SK-MEL-5 (cell line): ENCODE measurements around the gene PGAM1. TPM values are rescaled to one million over a fixed set of nuclear protein-coding genes. Genes with fewer than 3 reads are reported as not detected.

ENCODE experiments used
- DNase-seq: peaks from one replicate; pipeline ENCODE4 v3.0.0-alpha.2; 2016; ENCODE audit warnings: low read depth, low spot score
- in situ Hi-C: cut with HindIII; loops from 2 replicates; pipeline ENCODE4 v1.10.0; 2016; ENCODE audit warnings: low sequenced_read_pairs, high pct_unique_total_duplicates, low pct_unique_long_range_greater_than_20kb
- polyA plus RNA-seq, 2 experiments: library from polyadenylated mRNA; depleted of rRNA; stranded (reverse); fragments of >200 nt; gene quantifications; 2 replicates each; pipeline ENCODE4 v1.2.3, GENCODE V29; 2015
- total RNA-seq: library from RNA; depleted of rRNA; stranded (reverse); fragments of >200 nt; shearing (Covaris generic); gene quantifications from 2 replicates; pipeline ENCODE4 v1.2.3, GENCODE V29; 2014; rRNA removed

The PGAM1 gene
- 524 and 572 TPM in 2 replicates for total RNA-seq
- polyA plus RNA-seq (2015; cell fraction: cytosol; rRNA removed): 329 and 385 TPM in 2 replicates
- polyA plus RNA-seq (2015; cell fraction: nucleus; rRNA removed): 45.3 and 57.5 TPM in 2 replicates

DNA sequence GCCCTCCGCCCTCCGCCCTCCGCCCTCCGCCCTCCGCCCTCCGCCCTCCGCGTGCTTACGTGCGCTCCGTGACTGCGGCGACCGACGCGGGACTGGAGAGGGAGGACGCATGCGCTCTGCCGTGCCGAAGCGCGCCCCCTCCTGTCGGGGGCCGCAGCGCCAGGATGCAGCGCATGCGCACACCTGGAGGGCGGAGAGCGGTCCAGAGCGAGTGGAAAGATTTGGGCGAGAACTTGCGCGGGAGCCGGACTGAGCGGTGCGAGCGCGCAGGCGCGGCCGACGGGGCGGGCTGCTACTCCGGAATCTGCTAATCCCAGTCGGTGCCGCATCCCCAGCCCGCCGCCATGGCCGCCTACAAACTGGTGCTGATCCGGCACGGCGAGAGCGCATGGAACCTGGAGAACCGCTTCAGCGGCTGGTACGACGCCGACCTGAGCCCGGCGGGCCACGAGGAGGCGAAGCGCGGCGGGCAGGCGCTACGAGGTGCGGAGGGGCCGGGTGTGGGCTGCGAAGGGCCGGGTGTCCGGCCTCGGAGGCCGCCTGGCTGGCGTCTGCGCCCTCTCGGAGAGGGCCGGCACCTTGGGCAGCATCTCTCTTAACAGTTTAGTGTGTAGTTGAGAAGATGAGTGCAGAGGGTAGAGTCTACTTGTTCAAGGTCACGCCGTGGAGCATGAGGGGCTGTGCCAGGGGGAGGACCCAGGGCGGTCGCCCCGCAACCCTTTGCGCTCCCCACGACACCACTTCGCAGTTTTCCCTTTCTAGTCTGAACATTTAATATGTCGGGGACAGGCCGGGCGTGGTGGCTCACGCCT, at the start of gene PGAM1:
TSS of gene PGAM1 (plus strand) at position 228 of the 812 bp plus-strand sequence. CDS start at position 345, 117 bp downstream.
- in situ Hi-C loops: no loop called here
- peak; percentile 93 for DNase-seq

DNA sequence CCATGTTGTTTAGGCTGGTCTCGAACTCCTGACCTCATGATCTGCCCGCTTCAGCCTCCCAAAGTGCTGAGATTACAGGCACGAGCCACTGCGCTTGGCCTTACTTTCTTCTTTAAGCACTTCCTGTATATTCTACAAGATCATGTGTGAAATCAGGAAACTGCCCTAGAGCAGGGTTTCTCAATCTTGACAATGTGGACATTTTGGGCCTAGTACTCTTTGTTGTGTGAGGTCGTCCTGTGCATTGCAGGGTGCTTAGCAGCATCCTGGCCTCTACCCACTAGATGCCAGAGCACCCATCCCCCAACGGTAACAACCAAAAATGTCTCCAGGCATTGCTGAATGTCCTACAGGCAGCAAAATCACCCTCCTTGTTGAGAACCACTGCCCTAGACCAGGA, 49.6 kb upstream of the PGAM1 start:
- in situ Hi-C loops: no loop called here
- DNase-seq: no peak

DNA sequence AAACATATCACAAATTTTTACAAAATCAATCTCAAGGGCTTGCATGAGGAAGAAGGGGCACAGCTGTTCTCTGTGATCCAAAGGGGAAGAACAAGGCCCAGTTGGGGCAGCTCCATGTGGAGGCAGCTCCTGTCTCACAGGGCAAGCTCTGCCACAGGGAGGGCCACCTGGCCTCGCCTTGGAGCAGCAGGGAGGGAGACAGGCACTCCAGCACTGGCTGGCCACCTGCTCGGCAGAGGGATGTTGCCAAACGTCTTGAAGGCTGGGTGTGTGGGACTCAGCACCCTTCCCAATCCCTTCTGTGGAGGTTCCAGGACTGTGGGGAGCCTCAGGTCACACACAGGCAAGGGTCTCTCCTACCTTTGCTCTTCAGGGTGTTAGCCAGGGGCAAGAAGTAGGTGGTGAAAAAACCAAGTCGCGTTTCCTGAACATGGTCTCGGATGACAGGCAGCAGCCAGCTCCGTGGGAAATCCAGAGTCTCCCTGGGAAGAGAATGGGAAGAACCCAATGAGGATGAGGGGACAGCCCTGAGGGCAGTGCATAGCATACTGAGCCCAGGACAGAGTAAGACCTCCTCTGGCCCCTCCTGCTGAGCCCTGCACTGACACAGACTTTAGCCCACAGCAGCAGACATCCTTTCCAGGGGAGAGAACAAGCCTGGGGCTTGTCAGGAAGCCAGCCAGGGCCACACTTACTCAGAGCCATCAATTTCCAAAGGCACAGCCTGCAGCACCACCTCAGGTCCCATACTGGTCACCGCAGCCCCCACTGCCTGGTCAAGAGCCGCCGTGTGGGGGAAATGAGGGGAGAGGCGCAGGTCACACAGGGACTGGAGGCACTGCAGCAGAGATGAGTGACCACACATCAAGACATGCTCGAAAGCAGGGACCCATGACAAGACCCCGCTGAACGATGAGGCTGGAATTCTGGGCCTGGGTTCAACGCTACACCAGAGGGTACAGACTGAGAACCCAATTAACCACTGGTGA, 46.8 kb upstream of the PGAM1 start:
- in situ Hi-C loops: no loop called here
- DNase-seq: no peak

DNA sequence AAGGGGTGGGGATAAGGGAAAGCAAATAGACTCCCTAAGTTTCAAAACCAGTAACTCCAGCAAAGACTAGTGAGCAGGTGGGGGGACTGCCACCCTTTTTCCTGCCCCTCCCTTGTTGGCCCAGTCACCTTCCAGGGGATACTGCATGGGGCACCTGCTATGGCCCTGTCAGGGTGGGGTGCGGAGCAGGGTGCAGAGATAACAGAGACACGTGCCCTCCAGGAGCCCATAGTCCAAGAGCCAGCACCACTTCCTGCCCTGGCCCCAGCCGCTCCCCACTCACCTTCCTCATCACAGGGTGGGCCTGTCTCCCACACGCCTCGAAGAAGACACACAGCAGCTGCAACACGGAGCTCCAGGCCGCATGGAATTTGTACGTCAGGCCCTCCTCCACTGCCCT, 45.5 kb upstream of the PGAM1 start:
- in situ Hi-C loops: no loop called here
- DNase-seq: no peak

DNA sequence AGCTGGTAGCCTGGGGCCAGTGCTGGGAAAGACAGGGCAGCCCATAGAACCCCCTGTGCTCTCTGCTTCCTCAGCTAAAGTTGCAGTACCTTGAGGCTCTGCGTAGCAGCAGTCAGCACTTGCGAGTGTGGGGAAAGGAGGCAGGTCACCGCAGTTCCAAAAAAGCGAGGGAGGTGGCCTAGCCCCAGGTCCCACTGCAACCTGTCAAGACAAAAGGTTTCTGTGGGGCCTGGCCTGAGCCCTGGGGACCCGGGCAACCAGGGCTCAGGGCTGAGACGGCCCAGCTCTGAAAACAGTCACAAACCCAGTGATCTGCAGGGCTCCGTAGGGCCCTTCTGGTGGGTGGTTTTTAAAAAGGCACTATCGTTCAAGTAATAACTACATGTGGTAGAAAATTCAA, 44.4 kb upstream of the PGAM1 start:
- in situ Hi-C loops: no loop called here
- DNase-seq: no peak

DNA sequence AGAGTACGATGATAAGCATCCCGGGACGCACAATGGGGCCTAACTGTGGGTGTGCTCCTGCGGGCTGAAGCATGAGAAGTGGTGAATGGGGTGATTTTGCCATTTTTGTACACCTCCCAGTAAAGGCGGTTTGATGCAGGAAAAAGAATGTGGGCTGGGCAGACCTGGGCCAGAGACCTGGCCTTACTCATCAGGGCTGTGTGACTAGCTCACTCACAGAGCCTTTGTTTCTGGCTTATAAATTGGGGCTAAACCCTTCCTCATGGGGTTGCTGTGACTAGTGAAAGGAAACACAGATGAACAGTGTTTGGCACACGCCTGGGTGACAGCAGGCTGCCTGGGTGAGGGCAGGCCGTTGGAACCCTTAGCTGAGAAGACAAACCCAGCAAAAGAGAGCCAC, 42.8 kb upstream of the PGAM1 start:
- in situ Hi-C loops: no loop called here
- no peak for DNase-seq

DNA sequence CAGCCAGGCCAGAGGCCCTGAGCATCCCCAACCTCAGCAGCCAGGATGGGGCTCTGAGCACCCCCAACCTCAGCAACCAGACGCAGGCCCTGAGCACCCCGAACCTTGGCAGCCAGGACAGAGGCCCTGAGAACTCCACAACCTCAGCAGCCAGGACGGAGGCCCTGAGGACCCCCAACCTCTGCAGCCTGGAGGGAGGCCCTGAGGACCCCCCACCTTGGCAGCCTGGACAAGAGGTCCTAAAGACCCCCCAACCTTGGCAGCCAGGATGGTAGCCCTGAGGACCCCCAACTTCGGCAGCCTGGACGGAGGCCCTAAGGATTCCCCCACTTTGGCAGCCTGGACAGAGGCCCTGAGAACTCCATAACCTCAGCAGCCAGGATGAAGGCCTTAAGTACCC, 41.8 kb upstream of the PGAM1 start:
- in situ Hi-C loops: no loop called here
- DNase-seq: no peak

DNA sequence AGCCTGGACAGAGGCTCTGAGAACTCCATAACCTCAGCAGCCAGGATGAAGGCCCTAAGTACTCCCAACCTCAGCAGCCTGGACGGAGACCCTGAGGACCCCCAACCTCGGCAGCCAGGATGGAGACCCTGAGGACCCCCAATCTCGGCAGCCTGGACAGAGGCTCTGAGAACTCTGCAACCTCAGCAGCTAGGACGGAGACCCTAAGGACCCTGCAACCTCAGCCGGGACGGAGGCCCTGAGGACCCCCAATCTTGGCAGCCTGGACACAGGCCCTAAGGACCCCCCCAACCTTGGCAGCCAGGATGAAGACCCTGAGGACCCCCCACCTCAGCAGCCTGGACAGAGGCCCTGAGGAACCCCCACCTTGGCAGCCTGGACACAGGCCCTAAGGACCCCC, 41.4 kb upstream of the PGAM1 start:
- no peak for DNase-seq
- in situ Hi-C loops: no loop called here

DNA sequence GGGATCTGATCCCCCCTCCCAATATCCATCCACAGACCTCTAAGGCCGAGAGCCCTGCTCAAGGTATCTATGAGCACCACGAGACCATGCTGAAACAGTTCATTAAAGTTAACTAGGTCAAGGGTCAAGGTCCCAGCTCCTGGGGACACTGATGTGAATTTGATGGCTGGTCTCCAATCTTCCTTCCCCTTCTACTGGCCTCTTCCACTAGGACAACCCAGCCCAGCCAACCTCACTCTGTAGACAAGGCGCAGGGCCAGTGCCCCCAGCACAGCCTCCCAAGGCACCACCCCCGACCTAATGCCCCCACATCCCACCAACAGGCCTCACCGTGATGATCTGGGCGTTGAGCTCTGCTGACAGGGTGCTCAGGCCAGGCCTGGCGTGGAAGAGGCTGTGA, 40.4 kb upstream of the PGAM1 start:
- DNase-seq: no peak
- in situ Hi-C loops: no loop called here

DNA sequence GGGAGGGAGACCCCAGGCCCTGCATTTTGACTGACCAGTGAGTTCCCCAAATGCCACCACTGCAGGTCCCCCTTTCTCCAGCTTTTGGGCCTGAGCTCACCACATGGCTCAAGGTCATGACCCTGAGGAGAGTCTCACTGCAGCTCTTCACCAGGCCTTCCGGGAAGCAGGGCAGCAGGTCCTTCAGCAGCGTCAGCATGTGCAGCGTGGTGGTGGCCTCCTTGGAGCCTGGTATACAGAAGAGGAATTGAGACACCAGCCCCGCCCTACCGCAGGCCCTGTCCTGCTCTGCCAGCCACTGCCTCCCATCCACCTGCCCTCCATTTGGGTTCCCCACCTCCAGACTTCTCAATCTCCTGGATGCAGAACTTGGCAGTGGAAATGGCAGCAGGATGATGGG, 37.8 kb upstream of the PGAM1 start:
- in situ Hi-C loops: no loop called here
- no peak for DNase-seq

DNA sequence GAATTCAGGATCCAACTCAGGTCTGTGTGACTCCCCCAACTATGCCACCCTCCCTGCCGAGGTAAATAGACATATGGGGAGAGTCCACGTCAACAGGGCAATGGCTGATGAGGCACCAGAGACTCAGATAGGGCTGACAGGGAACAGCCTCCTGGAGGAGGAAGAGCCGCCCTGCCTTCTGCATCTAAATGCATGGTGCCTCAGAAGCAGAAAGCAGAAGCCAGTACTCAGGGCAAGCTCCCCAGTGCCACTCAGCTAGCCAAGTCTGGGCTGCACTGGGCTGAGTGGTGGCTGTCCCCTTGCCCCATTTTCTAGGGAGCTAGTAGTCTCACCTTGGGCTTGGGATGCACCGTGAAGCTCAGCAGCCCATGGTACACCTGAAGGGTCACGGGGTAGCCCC, 35.9 kb upstream of the PGAM1 start:
- DNase-seq: no peak
- in situ Hi-C loops: no loop called here

DNA sequence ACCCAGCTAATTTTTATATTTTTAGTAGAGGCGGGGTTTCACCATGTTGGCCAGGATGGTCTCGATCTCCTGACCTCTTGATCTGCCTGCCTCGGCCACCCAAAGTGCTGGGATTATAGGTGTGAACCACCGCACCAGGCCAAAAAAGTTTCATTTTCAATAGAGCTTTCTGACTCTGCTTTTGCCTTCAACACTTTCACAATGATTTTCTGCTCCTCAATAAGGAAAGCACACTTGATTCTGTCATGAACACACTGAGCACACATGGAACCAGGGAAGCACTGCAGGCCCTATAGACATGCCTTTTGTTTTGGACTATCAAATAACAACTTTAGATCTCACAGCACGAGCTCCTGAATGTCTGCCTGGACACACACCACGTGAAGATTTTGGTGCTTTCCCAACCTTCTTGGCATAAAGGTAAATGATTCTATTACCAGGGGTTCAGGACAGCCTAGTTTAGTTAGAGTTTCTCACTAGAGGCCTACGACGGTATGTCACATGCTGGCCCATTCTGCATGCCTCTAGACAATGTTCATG, 32.9 kb upstream of the PGAM1 start:
- no peak for DNase-seq

DNA sequence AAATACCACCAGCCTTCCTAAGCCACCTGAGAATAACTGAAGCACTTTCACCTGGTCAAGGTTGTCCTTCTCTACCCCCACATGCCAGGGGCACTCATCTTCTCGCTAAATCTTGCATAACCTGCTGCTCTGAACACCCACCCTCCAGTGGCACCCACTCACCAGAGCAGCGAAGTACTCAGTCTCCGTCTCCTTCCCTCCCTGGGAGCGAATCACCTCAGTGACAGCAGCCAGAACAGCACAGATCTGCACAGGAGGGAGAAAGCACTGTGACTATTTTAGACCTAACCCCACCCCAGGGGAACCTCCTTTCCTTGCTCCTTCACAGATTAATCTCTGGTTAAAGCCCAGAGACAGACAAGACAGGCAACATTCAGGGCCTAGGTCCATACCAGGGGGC, 29.9 kb upstream of the PGAM1 start:
- in situ Hi-C loops: no loop called here
- no peak for DNase-seq

More for the DNA sequence above, 32.9 kb upstream of the PGAM1 start:
- in situ Hi-C loops: no loop called here

DNA sequence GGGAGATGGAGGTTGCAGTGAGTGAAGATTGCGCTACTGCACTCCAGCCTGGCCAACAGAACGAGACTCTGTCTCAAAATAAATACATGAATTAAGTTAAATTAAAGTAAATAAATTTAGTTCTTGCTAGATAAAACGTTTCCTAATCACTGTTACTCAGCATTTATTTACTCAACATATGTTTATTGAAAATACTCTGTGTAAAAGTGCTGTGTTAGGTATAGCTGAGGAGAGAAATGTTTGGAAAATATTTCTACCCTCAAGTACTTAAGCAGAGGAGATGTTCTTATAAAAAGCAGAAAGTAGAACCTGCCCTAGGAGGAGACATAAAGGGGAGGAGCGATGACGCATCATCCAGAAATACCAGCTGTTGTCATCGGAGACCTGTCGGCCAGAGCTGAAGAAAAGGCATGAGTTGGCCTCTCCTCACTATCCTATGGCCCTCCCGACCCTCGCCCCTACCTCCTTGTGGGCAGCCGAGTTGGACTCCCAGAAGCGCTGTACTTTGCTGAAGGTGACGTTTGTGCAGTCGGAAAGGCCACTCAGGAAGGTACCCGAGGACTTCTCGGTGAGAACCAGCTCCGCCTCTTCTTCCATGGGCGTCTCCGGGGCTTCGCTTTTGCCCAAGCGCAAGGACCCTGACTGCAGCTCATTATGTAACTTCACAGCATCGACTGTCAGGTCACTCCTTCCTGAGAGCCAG, 26.0 kb upstream of the PGAM1 start:
- peak; percentile 56 for DNase-seq
- in situ Hi-C loops: no loop called here

DNA sequence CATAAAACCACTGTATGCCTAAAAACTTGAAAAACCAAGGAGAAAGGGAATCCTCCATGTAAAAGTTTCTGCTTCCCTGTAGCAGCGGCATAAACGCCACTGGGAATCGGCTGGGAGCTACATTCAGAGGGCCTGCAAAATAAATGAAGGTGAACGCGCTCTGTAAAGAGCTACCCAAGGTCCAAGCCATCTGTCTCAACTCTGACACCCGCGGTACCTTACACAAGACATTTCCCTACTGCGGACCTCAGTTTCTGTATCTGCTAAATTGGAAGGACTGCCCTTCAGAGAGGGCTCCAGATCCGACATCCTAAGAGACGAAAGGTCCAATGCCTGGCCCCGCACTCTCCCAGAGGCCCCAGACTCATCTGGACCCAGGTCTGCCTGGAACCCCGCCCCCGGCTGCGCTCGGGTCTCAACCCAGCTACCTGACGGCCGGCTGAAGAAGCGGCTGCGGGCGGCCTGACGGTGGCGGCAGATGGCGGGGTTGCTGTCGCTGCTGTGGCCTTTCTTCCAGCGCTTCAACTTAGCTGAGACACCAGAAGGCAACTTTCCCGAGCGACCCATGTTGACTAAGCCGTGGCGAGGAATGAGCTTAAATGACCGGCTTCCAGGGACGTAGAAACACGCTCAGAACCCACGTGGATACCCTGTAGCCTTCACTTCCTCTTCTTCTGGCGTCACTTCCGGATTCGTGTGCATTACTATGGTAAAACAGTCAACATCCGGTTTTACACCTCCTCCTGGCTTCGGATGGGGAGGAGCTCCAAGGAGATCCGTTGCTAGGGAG, 25.1 kb upstream of the PGAM1 start, which contains the start of gene RRP12:
TSS of gene RRP12 (minus strand) at position 676 of the 790 bp plus-strand sequence. CDS start at position 567, 109 bp downstream.
- in situ Hi-C loops: no loop called here
- DNase-seq: peak; percentile 98

DNA sequence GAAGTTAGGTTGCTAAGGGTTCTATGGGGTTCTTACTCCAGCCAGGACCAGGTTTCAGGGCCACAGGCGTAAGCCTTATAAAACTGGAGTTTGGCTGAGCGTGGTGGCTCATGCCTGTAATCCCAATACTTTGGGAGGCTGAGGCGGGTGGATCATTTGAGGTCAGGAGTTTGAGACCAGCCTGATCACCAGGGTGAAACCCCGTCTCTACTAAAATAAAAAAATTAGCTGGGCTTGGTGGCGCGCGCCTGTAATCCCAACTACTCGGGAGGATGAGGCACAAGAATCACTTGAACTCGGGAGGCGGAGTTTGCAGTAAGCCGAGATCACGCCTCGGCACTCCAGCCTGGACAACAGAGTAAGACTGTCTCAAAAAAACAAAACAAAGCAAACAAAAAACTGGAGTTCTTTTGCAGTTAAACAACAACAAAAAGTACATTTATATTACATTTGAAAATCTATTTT, 24.5 kb upstream of the PGAM1 start:
- in situ Hi-C loops: no loop called here
- DNase-seq: no peak

DNA sequence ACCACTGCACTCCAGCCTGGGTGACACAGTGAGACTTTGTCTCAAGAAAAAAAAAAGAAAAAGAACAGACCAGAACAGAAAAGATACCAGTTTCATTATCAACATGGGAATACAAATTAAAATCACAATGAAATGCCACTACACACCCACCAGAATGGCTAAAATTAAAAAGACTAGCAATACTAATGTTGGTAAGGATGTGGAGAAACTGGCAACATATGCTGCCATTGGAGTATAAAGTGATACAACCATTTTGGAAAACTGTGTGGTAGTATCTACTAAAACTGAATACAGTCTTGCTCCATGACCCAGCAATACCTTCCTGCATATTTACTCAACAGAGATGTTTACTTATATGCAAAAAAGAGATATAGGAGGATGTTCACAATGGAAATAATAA, 21.9 kb upstream of the PGAM1 start:
- DNase-seq: no peak
- in situ Hi-C loops: no loop called here
